Astrocyte (in vitro differentiated cells and primary cell): ENCODE data around the gene DPY30.

ENCODE experiments used
- CTCF ChIP-seq: IDR thresholded peaks from 2 replicates; pipeline ENCODE4 v1.5.1; 2011; ENCODE audit warnings: low read depth, mild to moderate bottlenecking, inconsistent platforms, low read length, moderate library complexity; ENCODE audit not compliant: insufficient read depth
- EZH2 ChIP-seq: IDR thresholded peaks from 2 replicates; pipeline ENCODE4 v1.6.1; 2012; ENCODE audit warnings: mild to moderate bottlenecking, low read length, inconsistent platforms; ENCODE audit not compliant: insufficient read depth

GRCh38 chr2:32063310-32064020 lies 23.9 kb upstream of the DPY30 start, which contains the start of gene SPAST:
- TF ChIP-seq CTCF: no peak
- no peak for TF ChIP-seq EZH2
